ENCODE results near the gene KLHL6.

The KLHL6 gene

DNA sequence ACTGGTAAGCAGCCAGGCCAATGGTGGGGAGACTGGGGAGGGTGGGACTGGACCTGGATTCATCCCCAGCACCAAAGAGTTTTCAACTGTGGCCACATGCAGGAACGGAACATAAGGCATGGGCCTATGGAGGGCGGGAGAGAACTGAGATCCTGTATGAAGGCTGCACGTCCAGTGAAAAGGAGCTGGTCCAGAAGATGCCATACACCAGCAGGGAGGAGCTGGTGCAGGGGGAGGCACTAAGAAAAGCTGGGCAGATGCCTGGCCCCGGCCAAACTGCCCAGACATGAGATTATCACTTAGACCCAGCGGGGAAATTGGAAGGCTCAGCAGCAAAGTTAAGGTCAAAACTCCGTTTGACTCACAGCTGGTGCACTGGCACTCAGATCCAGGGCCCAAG, 69.0 kb downstream of the KLHL6 start:
- no peak for TF ChIP-seq POLR2AphosphoS5 (IDR thresholded peaks at IDR 0.05; ENCODE audit: low read depth, low read length)
- TF ChIP-seq SIN3A (IDR thresholded peaks at IDR 0.05; ENCODE audit: borderline replicate concordance, insufficient read depth, low read length): no peak
- no peak for TF ChIP-seq TAF1 (IDR thresholded peaks at IDR 0.05; ENCODE audit: borderline replicate concordance, insufficient read depth, low read length)
- no peak for TF ChIP-seq FOXP2 (optimal IDR thresholded peaks at IDR 0.05; ENCODE audit: borderline replicate concordance, extremely low read depth, extremely low read length, insufficient read depth)
- no peak for TF ChIP-seq REST (IDR thresholded peaks at IDR 0.05; ENCODE audit: insufficient read depth in 1 of 2, low read depth in 2 of 2, low read length in 2 of 2)

DNA sequence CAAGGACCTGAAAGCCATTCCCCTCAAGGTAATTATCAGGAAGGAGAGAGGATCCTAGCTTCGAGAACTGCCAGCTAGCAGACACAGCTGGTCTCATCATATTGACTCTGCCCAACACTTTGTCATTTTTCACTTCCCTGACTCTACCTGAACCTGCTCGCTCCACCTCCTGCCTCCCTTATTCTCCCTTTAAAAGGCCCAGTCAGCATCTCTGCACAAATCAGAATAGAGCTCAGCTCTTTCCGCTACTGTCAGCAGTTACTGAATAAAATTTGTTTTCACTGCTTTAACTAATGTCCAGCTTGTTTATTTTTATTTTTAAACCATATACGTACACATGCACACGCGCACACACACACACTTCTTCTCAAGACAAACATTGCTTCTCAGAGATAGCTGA, 69.9 kb downstream of the KLHL6 start:
- TF ChIP-seq SIN3A (IDR thresholded peaks at IDR 0.05; ENCODE audit: borderline replicate concordance, insufficient read depth, low read length): no peak
- no peak for TF ChIP-seq FOXP2 (optimal IDR thresholded peaks at IDR 0.05; ENCODE audit: borderline replicate concordance, extremely low read depth, extremely low read length, insufficient read depth)
- no peak for TF ChIP-seq POLR2AphosphoS5 (IDR thresholded peaks at IDR 0.05; ENCODE audit: low read depth, low read length)
- no peak for TF ChIP-seq TAF1 (IDR thresholded peaks at IDR 0.05; ENCODE audit: borderline replicate concordance, insufficient read depth, low read length)
- no peak for TF ChIP-seq REST (IDR thresholded peaks at IDR 0.05; ENCODE audit: insufficient read depth in 1 of 2, low read depth in 2 of 2, low read length in 2 of 2)

DNA sequence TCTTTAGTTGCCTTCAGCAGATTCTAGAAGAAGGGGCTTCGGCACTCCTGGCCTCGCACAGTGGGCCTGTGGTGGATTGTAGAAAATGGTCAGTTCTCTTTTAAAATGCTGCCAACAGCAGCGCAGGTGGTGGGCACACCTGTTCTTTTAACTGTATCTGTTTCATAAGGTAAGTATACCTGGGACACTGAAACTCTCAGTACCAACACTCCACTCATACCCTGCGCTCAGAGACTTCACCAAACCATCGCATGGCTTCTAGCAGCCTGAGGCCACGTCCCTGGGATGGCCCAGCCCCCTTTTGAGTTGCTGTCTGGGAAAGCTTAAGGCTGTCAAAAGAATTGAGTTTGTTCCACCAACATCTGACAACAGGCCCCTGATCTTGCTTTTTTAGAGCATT, 70.4 kb downstream of the KLHL6 start:
- no peak for TF ChIP-seq SIN3A (IDR thresholded peaks at IDR 0.05; ENCODE audit: borderline replicate concordance, insufficient read depth, low read length)
- no peak for TF ChIP-seq TAF1 (IDR thresholded peaks at IDR 0.05; ENCODE audit: borderline replicate concordance, insufficient read depth, low read length)
- TF ChIP-seq REST (IDR thresholded peaks at IDR 0.05; ENCODE audit: insufficient read depth in 1 of 2, low read depth in 2 of 2, low read length in 2 of 2): no peak
- no peak for TF ChIP-seq POLR2AphosphoS5 (IDR thresholded peaks at IDR 0.05; ENCODE audit: low read depth, low read length)
- TF ChIP-seq FOXP2 (optimal IDR thresholded peaks at IDR 0.05; ENCODE audit: borderline replicate concordance, extremely low read depth, extremely low read length, insufficient read depth): no peak

DNA sequence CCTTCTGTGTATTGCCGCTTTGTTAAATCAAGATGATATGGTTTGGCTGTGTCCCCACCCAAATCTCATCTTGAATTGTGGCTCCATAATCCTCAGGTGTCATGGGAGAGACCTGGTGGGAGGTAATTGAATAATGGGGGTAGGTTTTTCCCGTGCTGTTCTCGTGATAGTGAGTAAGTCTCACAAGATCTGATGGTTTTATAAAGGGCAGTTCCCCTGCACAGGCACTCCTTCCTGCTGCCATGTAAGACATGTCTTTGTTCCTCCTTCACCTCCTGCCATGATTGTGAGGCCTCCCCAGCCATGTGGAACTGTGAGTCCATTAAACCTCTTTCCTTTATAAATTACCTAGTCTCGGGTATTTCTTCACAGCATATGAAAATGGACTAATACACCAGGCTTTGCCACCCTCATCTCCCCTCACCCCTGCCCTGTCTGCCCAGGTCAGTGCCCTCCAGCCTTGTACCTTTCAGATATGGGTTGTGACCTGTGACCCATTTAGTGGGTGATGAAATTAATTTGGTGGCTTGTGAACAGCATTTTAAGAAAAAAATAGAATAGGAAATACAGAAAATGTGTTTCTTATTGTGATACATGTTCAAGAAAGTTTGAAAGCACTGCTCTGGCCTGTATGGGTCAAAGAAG, 71.0 kb downstream of the KLHL6 start:
- TF ChIP-seq FOXP2 (optimal IDR thresholded peaks at IDR 0.05; ENCODE audit: borderline replicate concordance, extremely low read depth, extremely low read length, insufficient read depth) (no peak), REST (IDR thresholded peaks at IDR 0.05; ENCODE audit: insufficient read depth in 1 of 2, low read depth in 2 of 2, low read length in 2 of 2) (no peak), POLR2AphosphoS5 (IDR thresholded peaks at IDR 0.05; ENCODE audit: low read depth, low read length) (no peak)

GRCh38 chr3:183481582-183481981, 73.9 kb downstream of the KLHL6 start:
- TF ChIP-seq FOXP2 (optimal IDR thresholded peaks at IDR 0.05; ENCODE audit: borderline replicate concordance, extremely low read depth, extremely low read length, insufficient read depth) (no peak), SIN3A (IDR thresholded peaks at IDR 0.05; ENCODE audit: borderline replicate concordance, insufficient read depth, low read length) (no peak), REST (IDR thresholded peaks at IDR 0.05; ENCODE audit: insufficient read depth in 1 of 2, low read depth in 2 of 2, low read length in 2 of 2) (no peak), TAF1 (IDR thresholded peaks at IDR 0.05; ENCODE audit: borderline replicate concordance, insufficient read depth, low read length) (no peak), POLR2AphosphoS5 (IDR thresholded peaks at IDR 0.05; ENCODE audit: low read depth, low read length) (no peak)
